Stimulated activated CD4-positive, alpha-beta T cell treated with anti-CD3 and anti-CD28 coated beads, Interleukin-4, amount 100 ng/mL, for 1 hour (primary cell): ENCODE data around the gene ZNF385C.
"Not testable (repeated sequence)": the region's sequence is repeated elsewhere in the genome, so short reads cannot be mapped to it uniquely, and the experiment has no call there.

ENCODE experiments used
- DNase-seq: peaks from one replicate; pipeline ENCODE4 v3.0.0-alpha.2; 2020

ZNF385C gene

DNA sequence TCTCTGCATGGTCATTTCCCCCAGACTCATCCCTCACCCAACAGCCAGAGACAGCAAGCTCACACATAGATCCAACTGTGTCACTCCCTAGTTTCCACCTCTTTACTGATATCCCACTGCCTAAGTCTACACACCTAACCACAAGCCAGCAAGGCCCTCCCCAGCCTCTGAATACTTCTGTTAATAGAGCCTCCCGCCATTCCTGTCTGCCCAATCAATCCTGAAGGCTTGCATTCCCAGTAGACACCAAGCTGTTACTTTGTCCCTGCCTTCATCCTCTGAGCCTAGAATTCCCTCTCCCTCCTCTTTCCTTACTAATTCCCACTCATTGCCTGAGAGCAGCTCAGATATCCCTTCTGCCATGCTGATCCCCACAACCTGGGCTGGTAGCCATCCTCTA, 52.6 kb downstream of the ZNF385C start:
- DNase-seq: no peak

DNA sequence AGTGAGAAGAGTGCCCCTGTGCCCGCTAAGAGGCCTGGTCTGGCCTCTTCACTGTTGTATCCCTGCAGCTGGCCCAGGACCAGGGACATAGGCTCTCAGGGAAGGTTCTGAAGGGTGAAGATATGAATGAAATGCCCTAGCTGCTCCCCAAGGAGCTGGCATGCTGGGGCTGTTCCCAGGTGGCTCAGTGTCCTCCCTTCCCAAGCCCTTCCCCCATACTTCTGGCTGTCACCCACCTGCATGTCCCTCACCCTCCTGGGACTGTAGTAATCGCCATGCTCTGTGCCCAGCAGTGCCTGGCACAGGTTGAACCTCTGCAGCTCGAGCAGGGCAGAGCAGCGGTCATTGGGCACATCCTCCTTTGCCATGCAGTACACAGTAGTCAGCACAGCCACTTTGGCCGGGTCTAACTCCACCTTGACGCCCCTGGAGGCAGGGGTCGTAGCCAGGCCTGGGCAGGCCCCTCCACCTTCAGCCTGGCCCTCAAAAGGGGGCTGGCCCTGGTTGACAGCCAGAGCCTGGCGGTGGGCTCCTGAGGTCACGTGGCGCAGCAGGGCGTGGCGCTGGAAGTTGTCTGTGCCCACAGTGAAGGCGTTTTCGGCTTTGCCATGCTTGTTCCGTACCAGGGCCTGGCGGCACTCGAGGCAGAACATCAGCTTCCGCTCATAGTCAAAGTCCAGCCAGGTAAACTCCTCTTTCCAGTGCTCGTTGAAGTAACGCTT, 55.5 kb downstream of the ZNF385C start:
- DNase-seq: no peak

DNA sequence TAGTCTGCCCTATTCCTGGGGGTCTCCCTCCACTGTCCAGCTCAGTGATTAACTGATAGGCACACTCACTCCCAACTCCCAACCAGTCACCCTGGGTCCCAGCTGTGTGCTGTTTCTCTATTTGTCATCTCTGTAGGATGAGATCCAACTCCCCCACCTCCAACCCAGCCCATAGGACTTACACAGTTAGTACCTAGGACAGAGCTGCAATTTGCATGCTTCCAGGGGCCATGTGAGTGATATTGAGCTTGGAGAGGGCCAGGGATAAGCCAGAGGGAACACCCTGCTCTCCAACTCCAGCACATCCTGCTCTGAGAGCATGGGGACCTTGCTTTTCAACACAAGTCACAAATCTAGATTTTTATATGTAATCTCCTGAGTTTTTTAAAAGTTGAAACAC, 56.7 kb downstream of the ZNF385C start:
- no peak for DNase-seq

DNA sequence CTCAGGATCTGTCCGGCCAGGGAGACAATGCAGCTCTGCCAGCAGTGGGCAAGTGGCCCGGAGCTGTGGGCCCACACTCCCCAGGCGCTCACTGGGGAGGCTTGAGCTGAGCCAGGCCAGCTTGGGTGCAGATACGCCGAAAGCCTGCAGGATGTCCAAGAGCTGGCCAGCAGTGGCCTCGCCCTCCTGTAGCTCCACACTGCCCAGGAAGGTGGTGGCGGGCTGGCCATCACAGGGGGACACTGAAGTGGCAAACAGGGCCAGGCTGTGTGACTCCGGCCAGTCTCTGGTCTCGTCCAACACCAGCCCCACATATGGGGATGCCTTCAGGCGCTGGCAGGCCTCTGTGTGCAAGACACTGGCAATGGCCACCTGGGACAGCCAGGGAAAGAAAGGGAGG, 57.5 kb downstream of the ZNF385C start:
- no peak for DNase-seq

DNA sequence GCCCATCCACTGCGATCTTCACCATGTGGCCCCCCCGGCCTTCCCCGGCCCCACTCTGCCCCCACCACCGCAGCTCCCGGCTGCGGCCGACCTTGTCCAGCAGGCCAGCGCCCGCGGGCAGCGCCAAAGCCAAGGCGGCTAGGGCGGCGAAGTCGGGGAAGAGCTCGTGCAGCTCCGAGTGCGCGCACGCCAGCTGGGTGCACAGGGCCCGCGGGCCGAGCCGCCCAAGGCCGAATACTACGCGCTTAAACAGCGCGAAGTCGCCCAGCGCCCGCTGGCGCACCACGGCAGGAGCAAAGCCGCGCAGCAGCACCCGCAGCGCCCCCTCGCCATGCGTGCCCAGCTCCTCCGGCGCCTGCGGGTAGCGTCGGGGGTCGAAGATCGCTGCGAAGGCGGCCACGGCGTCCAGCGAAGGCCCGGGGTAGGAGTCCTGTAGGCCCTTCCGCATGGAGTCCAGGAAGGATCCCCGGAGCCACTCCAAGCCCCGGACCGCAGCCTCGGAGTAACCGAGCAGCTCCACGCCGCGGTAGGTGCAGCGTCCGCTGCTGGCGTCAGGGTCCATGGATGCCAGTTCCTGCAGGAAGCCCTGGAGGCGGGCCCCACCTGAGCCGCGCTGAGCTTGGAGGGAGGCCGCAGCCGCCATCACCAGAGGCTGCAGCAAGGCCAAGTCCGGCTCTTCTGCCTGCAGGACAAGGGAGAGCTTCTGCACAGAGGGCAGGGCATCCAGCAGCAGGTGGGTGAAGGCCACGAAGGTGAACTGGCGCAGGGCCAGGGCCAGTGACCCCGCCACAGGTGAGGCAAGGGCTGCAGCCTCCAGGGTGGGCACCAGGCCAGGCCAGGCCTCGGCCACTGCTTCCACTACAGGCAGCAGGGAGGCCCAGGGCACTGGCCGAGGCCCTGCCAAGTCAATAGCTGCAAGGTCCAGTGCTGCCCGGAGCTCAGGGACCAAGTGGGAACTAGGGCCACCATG, 58.2 kb downstream of the ZNF385C start:
- DNase-seq: no peak

DNA sequence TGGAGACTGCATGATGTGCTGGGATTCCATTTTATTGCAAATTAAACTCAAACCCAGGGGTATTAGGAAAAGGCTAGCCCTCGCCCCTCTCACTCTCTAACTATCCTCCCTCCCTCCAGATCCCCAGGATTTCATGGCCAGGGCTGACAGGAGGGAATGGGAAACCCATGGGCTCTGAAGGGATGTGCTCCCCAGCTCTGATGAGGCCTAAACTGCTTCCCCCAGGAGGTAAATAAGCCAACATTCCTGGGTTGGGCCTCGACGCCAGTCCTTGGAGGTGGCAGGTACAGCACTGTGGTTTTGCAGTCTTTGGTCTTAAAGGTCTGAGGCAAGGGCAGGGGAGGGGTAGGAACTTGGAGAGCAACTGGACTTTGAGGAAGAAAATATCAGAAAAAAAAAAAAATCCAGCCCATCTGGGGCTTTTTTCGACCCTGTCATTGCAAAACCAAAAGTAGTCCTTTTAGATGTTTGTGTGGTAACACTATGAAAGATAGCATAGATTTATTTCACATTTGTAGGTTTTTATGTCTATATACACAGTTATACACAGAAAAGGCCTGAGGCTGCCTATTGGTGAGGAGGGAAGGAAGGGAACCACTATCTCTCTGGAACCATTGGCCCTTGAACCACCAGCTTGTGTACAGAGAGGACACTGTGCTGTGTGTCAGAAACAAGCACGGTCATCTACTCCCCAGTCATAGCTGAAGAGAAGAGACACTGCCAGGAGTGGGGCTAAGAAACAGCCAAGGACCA, 59.9 kb downstream of the ZNF385C start:
- DNase-seq: no peak

DNA sequence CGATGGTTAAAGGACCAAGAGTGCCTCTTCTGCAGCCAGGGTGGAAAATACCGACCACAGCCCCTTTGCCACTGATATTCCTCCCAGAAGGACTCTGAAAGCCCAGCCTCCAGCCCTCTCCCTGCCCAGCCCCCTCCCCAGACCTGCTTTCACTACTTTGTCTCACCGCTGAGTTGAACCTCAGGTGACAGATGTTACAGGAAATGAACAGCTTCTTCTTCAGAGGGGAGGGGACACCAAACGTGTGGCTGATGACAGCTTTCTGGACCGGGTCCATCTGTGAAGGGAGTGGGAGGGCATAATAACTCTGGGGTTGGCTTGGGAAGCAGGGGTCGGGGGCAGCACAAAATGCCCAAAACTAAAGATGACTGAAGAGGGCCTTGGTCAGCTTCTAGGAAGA, 64.2 kb downstream of the ZNF385C start:
- DNase-seq: no peak

DNA sequence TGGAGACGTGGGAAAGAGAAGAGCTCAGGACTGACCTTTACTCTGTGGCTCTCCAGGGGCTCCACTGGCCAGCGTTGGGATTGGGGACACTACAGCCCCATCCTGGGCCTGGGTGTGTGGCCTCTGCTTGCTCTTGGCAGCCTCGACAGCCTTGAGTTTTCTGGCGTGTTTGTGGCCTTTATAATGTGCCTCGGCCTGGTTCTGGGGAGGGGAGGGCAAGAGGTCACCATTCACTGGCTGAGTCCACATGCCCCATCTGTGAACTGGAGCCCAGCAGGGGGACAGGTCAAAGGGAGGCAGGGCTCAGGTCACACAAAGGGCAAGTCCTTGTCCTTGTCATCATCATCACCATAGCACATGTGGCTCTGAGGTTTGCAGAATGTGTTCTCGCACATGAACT, 66.7 kb downstream of the ZNF385C start:
- no peak for DNase-seq

DNA sequence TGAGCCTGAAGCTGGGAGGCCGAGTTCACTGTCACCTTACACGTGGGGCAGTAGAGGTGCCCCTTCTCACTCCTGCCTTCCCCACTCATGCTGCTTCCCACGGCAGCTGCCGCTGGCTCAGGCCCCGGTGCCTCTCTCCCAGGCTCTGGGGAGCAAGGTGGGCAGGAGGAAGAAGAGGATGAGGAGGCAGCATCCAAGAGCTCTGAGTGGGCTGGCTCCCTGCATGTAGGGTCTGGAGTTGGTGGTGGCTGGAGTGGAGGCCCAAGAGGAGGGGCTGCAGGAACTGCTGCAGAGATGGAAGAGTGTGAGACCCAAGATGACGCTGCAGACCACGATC, 69.5 kb downstream of the ZNF385C start:
- DNase-seq: no peak

DNA sequence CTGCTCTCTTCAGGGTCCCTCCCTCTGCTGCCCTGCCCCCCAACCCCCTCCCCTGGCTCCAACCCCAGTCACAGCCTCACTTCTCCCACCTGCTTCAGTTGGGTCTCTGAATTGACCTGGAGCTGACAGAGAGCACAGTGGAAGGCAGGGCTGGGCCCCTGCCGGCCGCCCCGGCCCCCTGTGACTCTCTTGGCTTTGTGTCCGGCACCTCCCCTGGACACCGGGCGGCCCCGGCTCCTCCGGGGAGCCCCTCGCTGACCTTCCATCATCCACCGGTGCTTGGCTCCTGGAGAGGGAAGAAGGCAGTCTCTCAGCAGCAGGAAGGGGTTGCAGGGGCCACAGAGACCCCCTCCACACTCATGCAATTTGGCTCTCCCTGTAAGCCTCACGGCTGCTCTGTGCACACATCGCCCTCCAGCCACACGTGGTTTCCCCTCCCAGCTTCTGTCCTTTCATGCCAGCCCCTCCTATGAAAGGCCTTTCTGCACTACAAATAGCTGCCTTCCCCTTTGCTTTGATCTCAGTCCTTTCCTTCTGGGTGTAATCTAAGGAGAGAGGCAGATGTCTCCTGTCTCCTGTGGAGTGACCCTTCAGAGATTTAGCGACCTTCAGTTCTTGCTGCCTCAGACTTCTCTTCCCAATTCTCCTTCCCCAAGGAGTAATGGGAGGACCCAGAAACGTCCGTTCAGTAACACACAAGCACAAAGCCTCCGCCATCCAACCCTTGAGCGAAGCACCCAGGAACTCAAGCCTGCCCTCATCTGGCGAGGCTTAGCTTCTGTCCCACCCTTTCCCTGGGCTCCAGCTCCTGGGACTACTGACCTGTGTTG, 70.1 kb downstream of the ZNF385C start:
- DNase-seq: no peak

DNA sequence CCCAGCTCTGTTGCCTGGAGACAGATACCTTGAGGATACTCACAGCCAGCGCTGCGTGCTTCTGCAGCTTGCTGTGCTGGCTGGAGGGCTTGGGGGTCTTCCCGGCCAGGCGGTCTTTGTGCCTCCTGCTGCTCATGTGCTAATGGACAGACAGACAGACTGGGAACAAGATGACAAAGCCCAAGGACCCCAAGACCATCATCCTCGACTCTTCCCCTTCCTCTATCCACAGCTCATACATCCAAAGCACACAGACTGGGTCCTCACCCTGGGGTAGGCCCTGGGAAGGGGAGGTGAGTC, 70.7 kb downstream of the ZNF385C start:
- no peak for DNase-seq

DNA sequence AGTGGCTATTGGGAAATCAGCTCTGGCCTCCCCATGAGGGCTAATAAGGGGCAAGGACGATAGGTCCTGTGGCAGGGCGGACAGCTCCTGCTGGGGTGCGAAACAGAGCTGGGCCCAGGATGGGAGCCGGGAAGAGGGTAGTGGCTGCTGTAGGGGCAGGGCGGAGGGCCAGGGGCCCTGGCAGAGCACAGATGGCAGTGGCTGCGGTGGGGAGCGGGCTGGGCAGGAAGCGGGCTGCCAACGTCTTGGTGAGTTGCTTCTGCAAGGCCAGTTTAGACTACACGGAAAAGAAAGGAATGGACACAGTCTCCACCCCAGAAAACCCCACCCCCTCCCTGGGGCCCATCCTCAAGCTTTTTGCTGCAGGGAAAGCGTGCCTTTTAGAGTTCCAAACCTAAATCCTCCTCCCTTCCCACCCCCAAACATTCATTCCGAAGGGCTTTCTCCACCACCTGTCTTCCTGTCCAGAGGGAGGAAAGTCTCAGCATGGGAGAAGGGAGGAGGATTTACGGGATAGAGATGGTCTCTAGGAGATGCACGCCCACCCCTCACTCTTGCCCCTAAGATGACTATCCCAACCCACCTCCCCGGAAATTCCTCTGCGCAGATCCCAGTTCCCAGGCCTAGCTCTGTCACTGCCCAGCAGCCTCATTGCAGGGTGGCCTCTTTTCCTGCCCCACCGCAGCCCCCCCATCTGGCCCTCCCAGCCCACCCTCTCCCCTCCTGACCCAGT, 71.2 kb downstream of the ZNF385C start:
- no peak for DNase-seq

DNA sequence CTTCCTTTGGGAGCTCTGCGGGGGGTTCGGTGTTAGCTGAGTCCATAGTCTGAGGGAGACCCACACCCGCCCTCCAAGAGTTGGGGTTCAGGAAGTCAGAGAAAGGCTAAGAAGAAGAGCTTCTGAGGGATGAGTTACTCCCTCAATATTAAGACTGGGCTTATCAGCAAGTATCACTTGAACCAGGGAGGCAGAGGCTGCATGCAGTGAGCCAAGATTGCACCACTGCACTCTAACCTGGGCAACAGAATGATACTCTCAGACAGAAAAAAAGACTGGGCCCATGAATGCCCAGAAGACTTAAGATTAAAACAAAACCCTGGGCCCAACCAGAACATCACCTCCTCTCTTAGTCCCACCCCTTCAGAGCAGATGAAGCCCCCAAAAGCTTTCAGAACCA, 72.3 kb downstream of the ZNF385C start:
- no peak for DNase-seq

DNA sequence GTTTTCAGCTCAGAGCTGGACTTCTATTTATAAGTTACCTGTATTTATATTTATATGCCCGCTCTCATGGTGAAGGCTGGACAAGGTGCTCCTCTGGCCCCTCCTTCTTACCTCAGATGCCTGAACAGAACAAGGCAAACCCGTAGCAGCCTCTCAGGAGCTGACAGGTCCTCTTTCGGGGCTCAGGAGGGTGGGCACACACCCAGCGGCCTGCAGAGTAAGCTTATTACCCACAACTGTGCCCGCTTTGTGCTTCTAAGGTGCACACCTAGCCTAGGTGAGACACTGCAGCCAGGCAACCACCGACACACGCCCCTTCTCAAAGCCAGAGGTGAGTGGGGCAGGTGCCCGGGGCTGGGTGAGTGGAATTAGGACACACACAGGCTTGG, 73.1 kb downstream of the ZNF385C start:
- no peak for DNase-seq

DNA sequence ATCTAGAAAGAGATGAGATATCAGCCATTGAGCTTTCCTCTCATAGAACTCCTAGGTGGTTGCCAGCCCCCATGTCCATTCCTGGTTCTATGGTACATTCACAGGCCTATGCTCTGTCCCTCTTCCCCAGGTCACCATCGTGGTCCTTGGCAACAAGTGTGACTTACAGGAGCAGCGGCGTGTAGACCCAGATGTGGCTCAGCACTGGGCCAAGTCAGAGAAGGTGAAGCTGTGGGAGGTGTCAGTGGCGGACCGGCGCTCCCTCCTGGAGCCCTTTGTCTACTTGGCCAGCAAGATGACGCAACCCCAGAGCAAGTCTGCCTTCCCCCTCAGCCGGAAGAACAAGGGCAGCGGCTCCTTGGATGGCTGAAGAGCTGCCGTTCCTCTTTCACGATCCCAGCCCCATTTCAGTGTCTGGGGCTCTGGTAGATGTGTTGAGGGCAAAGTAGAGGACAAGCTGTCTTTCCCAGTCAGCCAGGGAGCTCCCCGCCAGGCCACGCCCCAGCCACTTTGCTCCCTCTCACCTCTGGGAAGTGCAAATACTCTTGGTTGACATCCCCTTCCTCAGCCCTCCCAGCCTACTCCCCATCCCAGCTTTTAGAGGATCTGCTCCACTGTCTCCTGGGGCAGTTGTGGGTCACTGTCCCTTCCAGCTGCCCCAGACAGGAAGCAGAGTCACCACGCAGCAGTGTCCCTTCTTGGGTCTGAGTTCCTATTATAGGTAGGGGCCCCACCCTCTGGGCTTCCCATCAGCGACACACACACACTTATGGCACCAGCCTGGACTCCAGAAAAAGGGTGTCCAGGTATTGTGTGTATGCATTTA, 74.5 kb downstream of the ZNF385C start:
- DNase-seq: no peak

DNA sequence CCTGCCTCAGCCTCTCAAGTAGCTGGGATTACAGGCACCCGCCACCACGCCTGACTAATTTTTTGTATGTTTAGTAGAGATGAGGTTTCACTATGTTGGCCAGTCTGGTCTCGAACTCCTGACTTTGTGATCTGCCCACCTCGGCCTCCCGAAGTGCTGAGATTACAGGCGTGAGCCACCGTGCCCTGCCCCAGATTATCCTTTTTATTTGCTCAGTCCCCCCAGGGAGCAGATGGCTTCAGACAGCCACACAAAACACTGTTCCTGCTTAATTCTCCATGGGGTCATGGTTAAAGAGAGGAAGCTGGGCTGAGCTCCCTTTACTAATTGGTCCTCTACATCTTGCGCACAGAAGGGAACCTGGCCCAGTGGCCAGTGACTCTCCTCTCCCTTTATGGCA, 77.4 kb downstream of the ZNF385C start:
- not testable (repeated sequence) for DNase-seq

DNA sequence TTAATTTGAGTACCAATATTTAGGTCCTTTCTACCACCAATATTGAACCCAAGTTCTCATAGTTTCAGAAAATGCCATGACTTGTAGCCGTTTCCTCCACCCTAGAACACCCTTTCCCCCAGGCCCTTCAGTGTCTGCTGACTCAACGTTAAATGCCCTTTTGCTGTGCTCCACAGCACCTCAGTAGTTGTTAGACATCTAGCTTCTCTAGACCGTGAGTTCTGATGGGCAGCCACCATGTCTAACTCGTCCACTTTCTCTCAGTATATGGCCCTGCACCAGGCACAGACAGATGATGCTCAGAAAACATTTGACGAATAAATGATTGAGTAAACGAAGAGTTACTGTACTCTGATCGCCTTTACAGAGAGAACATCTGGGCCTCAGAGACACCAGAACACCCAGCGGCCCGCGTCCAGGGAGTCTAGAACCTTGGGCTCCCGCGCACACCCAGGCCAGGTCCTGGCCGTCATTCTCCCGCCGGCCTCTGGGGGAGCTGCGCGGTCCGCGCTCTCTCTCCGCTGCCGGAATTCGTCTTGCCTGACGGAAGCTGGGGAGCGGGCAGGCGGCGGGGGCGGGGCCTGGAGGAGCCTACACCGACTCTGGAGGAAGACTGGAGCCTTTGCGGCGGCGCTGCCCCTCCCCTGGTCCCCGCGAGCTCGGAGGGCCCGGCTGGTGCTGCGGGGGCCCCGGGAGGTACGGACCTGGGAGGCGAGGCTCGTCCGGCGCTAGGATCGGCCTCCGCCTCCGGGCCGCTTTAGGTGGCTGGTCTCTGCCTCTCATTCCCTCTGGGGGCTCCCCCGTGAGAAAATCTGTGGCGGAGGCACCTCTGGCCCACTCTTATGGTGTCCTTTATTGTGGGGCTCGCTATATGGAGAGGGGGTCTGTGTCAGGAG, 78.5 kb downstream of the ZNF385C start, which contains the start of gene NKIRAS2:
Gene NKIRAS2 (plus strand): TSS at position 582 of the 896 bp plus-strand sequence. CDS start 1,488 bp downstream, outside the sequence.
- DNase-seq: peak; percentile 95

DNA sequence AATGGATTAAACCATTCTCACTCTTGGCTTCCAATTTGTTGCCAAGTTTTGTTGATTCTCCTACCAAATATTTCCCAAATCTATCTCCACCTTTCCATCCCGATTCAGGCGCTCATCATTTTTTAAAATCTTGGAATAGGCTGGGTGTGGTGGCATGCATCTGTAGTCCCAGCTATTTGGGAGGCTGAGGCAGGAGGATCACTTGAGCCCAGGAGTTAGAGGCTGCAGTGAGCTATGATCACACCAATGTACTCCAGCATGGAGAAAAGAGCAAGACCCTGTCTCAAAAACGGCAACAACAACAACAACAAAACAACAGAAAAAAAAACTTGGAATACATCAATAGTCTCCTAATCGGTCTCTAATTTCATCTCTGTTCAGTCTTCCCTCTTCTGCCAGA, 79.3 kb downstream of the ZNF385C start:
- no peak for DNase-seq

DNA sequence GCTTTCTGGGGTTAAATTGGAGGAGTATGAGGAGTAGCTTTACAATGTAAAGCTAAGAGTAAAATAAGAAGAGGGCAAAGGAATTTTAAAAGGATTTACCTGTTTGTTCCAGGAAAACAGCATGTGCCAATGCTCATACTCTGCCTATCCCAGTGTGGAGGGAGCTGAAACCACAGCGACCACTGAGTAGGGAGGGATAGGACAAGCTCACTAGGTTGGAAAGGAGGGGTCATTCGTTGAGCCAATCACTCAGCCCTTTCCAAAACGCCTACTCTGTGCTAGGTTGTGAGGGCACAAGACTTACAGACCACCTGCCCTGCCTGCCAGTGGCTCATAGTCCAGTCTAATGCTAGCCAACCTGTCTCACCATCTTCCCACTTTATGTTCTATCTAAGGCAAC, 79.9 kb downstream of the ZNF385C start:
- DNase-seq: no peak

DNA sequence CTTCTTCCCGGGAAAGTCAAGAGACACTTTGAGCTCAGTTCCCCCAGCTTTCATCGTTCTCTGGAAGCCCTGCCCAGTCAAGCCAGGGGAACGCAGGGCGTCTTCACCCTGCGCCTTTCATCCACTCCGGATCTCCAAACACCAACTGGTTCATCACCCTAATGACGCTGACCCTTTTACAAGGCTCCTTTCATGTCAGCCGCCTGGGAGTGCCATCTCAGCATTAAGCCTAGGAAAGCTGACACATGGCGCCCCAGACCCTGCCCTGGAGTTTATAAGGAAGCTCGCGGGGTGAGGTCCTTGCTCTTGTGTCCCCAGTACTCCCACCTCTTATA, 80.4 kb downstream of the ZNF385C start:
- DNase-seq: no peak
